ENCODE measurements around the gene ZFP64.

- TF ChIP-seq CTCF (IDR thresholded peaks at IDR 0.05) (no peak), POLR2A (IDR thresholded peaks at IDR 0.05) (no peak)
Measured at GRCh38 chr20:52172392-52173047, 19.1 kb downstream of the ZFP64 start.

Measured in body of pancreas (tissue), 4 donors.